Right lobe of liver (tissue), 6 donors: Measurements from ENCODE around the gene DOK5. TPM values are rescaled to one million over a fixed set of nuclear protein-coding genes. Genes with fewer than 3 reads are reported as not detected.

Experiments used
- ATAC-seq, 4 donors: fragments of 200-7000 bp; cut with Tn5 transposase; one replicate each; pipeline ENCODE4 v1.9.1; 2020; ENCODE audit warnings: mild to moderate bottlenecking in 4 of 4, moderate library complexity in 4 of 4
- DNase-seq, 3 donors: peaks; one replicate each; pipeline ENCODE4 v3.0.0-alpha.2; 2020
- H3K27ac ChIP-seq, 3 donors: fragments of 200-600 bp; one replicate each; pipeline ENCODE4 v1.8.0; 2022
- H3K27me3 ChIP-seq, 2 donors: fragments of 200-600 bp; one replicate each; pipeline ENCODE4 v1.8.0; 2022
- H3K36me3 ChIP-seq, 4 donors: fragments of 200-600 bp; sonication (generic) in 1 of 4; one replicate each; pipeline versions ENCODE4 v1.5.1 to v1.8.0; 2017 to 2022; ENCODE audit warnings: control low read depth in 1 of 4
- H3K4me1 ChIP-seq, 4 donors: fragments of 200-600 bp; sonication (generic) in 1 of 4; one replicate each; pipeline versions ENCODE4 v1.5.1 to v1.8.0; 2017 to 2022; ENCODE audit warnings: control low read depth in 1 of 4
- H3K4me3 ChIP-seq, 3 donors: fragments of 200-600 bp; one replicate each; pipeline ENCODE4 v1.8.0; 2022
- H3K9me3 ChIP-seq, 4 donors: fragments of 200-600 bp; sonication (generic) in 1 of 4; one replicate each; pipeline versions ENCODE4 v1.5.1 to v1.8.0; 2017 to 2022; ENCODE audit warnings: control low read depth in 1 of 4
- CTCF ChIP-seq, 4 donors: fragments of 200-600 bp in 3 of 4; fragments of 450-650 bp in 1 of 4; IDR thresholded peaks; one replicate each; pipeline versions ENCODE4 v1.5.1 to v1.8.0; 2016 to 2022; ENCODE audit warnings: antibody characterized with exemption in 4 of 4, mild to moderate bottlenecking in 2 of 4
- POLR2A ChIP-seq: fragments of 450-650 bp; IDR thresholded peaks from one replicate; pipeline ENCODE4 v1.6.1; 2017; ENCODE audit warnings: antibody characterized with exemption, mild to moderate bottlenecking
- WGBS: methylation state at CpG from one replicate; pipeline ENCODE4 v1.1.6; 2018; ENCODE audit warnings: low coverage, low lambda C conversion rate; ENCODE audit not compliant: insufficient coverage; ENCODE audit errors: missing lambda C conversion rate; 5-methylcytosine and 5-hydroxymethylcytosine counted together
- intact Hi-C, 2 donors: fragments of 100-400 bp; cut with DNase I; formaldehyde crosslinking; loops; one replicate each; pipeline versions ENCODE4 v1.11.2 to v1.14.1; 2022
- total RNA-seq, 6 experiments: library from RNA; depleted of rRNA in 2 of 6; stranded (reverse); fragments of >200 nt in 2 of 6; fragmentation: NEBNext Ultra II Directional in 3 of 6; extraction: Animal tissue kit (Norgen Biotek cat#: 25700) in 3 of 6; gene quantifications; one replicate each; pipeline versions ENCODE4 v1.1.0 to v1.2.4, GENCODE V29; 2016 to 2023
- donor health status: DM: no; HTN: yes; CAD: no.
- donor health status: DM: no; HTN: no; CAD: no.
- donor health status: DM: no; HTN: no; CAD: no.
- donor health status: DM: no; HTN: yes; CAD: no.
- donor health status: DM: no; HTN: yes; CAD: no.

DOK5 gene
- total RNA-seq, 6 experiments from 2014 or later, result 0.43 to 0.69 TPM; not detected in 4

DNA sequence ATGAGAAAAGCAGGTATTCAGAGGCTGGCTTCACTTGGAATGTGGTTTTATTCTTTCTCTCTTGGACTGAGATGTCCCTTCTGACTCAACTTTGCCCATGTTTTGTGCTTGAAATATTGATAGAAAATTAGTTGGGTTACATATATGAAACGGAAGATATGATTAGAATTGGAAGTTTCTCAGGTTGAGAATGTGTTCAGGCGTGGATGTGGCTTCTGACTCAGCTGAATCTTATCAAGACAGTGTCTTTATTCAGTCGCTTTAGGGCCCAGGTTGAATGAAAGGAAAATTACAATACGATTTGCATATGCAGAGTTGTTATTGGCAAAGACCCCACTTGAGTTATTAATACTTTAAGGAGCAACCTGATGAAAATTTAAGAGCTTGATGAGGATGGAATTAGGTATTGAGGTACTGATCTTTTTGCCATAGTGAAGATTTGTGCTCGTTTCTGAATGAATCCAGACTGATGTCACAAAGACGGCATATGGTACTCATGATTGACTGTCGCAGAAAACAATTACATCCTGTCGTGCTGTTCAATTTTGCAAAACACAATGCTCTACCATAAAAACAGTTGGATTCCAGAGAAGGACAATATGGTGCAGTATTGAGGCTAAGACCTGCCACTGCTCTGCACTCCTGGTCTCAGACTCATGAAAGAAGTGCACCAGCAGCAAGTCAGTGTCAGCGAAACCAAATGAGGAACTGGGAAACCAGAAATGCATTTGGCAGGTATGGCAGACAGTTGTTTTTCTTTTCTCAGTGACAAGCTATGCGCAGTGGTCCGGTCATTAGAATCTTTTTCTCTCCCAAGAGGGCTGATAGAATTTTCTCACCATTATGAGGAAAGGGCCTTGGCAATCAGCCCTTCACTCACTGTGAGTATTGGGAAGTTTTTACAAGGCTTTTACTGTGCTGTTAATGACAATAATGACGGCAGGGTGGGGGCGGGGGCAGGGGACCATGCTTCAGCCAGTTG lies 158.3 kb downstream of the DOK5 start:
- TF ChIP-seq CTCF (IDR thresholded peaks at IDR 0.05) (no peak), POLR2A (no peak)
- H3K27me3 ChIP-seq, result no peaks in the 10 kb centered on the region
- DNase-seq (no peak), ATAC-seq (no peak)
- no peaks in the 10 kb centered on the region for H3K4me1 ChIP-seq
- no peaks in the 10 kb centered on the region for H3K36me3 ChIP-seq
- no peak overlapping the region for H3K4me3 ChIP-seq
- no peak overlapping the region for H3K27ac ChIP-seq
- intact Hi-C loops, result no loop called here
- no peaks in the 10 kb centered on the region for H3K9me3 ChIP-seq
- WGBS, result 65% methylated on average over 13 of the region's 13 CpGs

- ATAC-seq, result no peak
- Histone ChIP-seq H3K4me1 (no peaks in the 10 kb centered on the region), H3K36me3 (no peaks in the 10 kb centered on the region), H3K27me3 (no peaks in the 10 kb centered on the region), H3K27ac (no peak overlapping the region), H3K4me3 (no peak overlapping the region), H3K9me3 (no peaks in the 10 kb centered on the region)
- WGBS, result 56% methylated on average over 5 of the region's 5 CpGs
- intact Hi-C loops, result no loop called here
- TF ChIP-seq POLR2A, result no peak
- no peak for TF ChIP-seq CTCF (IDR thresholded peaks at IDR 0.05)
- no peak for DNase-seq
These were observed 161.2 kb downstream of the DOK5 start for GRCh38 chr20:54636575-54636974.

GRCh38 chr20:54639941-54640340 lies 164.5 kb downstream of the DOK5 start:
- no peaks in the 10 kb centered on the region for H3K27me3 ChIP-seq
- no peak for DNase-seq
- no peak overlapping the region for H3K27ac ChIP-seq
- no peak for ATAC-seq
- no peaks in the 10 kb centered on the region for H3K9me3 ChIP-seq
- intact Hi-C loops, result loop anchor here in 1 of 2 donors (10.0 kb wide), 1 partner anchor 415 kb away; no protein-coding TSS in a partner anchor
- TF ChIP-seq POLR2A, result no peak
- TF ChIP-seq CTCF (IDR thresholded peaks at IDR 0.05), result no peak
- WGBS, result 64% methylated on average over 8 of the region's 8 CpGs
- no peaks in the 10 kb centered on the region for H3K4me1 ChIP-seq
- no peaks in the 10 kb centered on the region for H3K36me3 ChIP-seq
- H3K4me3 ChIP-seq, result no peak overlapping the region

DNA sequence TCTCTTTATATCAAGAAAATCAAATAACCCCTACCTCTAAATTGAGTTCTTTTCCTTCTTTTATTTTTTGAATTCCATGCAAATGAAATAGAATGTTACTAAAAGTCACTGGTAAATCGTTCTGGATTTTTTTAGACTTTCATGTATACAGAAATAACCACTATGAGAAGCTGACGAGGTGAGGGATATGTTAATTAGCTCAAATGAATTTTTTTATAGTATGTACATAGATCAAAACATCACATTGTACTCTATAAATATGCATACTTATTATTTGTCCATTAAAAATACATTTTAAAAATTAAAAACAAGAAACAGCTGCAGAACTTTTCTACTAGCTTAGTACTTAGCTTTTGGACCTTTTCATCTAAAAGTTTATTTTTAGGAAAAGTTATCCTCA lies 165.4 kb downstream of the DOK5 start:
- Histone ChIP-seq H3K27me3 (no peaks in the 10 kb centered on the region), H3K4me3 (no peak overlapping the region), H3K36me3 (no peaks in the 10 kb centered on the region), H3K27ac (no peak overlapping the region), H3K4me1 (peaks cover 0 to 4% (median 0%) of the 10 kb centered on the region in 4 donors), H3K9me3 (no peaks in the 10 kb centered on the region)
- no peak for DNase-seq
- no peak for ATAC-seq
- WGBS, result 39% methylated on average over 2 of the region's 2 CpGs
- intact Hi-C loops, result loop anchor here in 1 of 2 donors (10.0 kb wide), 1 partner anchor 416 kb away; no protein-coding TSS in a partner anchor
- TF ChIP-seq POLR2A (no peak), CTCF (IDR thresholded peaks at IDR 0.05) (no peak)
